RWPE1 (cell line): Measurements from ENCODE around the gene FSD1L.

ENCODE experiments used
- CTCF ChIA-PET: fragments of 350-600 bp; sonication (Branson Sonifier 250); formaldehyde crosslinking; extraction: SDS; loops from one replicate; lab custom pipeline; 2021; lab: Yijun Ruan, JAX
- POLR2A ChIA-PET: fragments of 400-600 bp; formaldehyde crosslinking; extraction: SDS; loops from one replicate; lab custom pipeline; 2020; ENCODE audit warnings: antibody characterized with exemption; ENCODE audit not compliant: low non-redundant PET; lab: Yijun Ruan, JAX
- DNase-seq: peaks from one replicate; pipeline ENCODE4 v3.0.0; 2012; ENCODE audit warnings: low spot score
- H3K27ac ChIP-seq: fragments of 450-650 bp; 2 replicates; pipeline ENCODE4 v1.5.1; 2017
- CTCF ChIP-seq: fragments of 450-650 bp; conservative IDR thresholded peaks from 2 replicates; pipeline ENCODE4 v1.5.1; 2017; ENCODE audit warnings: low read depth, mild to moderate bottlenecking

FSD1L gene

GRCh38 chr9:105485131-105485530 lies 37.3 kb downstream of the FSD1L start:
- ChIA-PET POLR2A (interaction anchor here (0.5 kb wide), 1 partner anchor 505 kb away, joined by 3 read pairs; no protein-coding TSS in a partner anchor), CTCF (no interaction called here)
- no peak for DNase-seq
- no peak for TF ChIP-seq CTCF
- no peak overlapping the region for H3K27ac ChIP-seq

GRCh38 chr9:105496826-105497225 lies 49.0 kb downstream of the FSD1L start:
- ChIA-PET CTCF (no interaction called here), POLR2A (no interaction called here)
- TF ChIP-seq CTCF: no peak

GRCh38 chr9:105497704-105498103 lies 49.9 kb downstream of the FSD1L start:
- H3K27ac ChIP-seq: no peak overlapping the region
- no peak for DNase-seq
- TF ChIP-seq CTCF: no peak
- ChIA-PET CTCF (interaction anchor here (0.5 to 0.7 kb wide), 2 partner anchors 32 to 1163 kb away, joined by 3 read pairs; no protein-coding TSS in a partner anchor), POLR2A (no interaction called here)

More at GRCh38 chr9:105496826-105497225, 49.0 kb downstream of the FSD1L start:
- no peak for DNase-seq
- H3K27ac ChIP-seq: no peak overlapping the region

- ChIA-PET POLR2A (no interaction called here), CTCF (interaction anchor here (0.6 kb wide), 2 partner anchors 17 to 757 kb away, joined by 3 read pairs; no protein-coding TSS in a partner anchor)
- TF ChIP-seq CTCF: no peak
- H3K27ac ChIP-seq: no peak overlapping the region
- no peak for DNase-seq
These were observed 52.4 kb downstream of the FSD1L start for GRCh38 chr9:105500108-105500766.

GRCh38 chr9:105501414-105501813 lies 53.6 kb downstream of the FSD1L start:
- no peak overlapping the region for H3K27ac ChIP-seq
- TF ChIP-seq CTCF: no peak
- no peak for DNase-seq
- POLR2A ChIA-PET: no interaction called here
- CTCF ChIA-PET: interaction anchor here (0.6 kb wide), 2 partner anchors 192 to 231 kb away, joined by 3 read pairs; no protein-coding TSS in a partner anchor

GRCh38 chr9:105502276-105502675 lies 54.4 kb downstream of the FSD1L start:
- no peak overlapping the region for H3K27ac ChIP-seq
- POLR2A ChIA-PET: no interaction called here
- CTCF ChIA-PET: no interaction called here
- no peak for DNase-seq
- no peak for TF ChIP-seq CTCF
